SK-N-SH (cell line): ENCODE results near the gene YDJC. TPM values are rescaled to one million over a fixed set of nuclear protein-coding genes. Genes with fewer than 3 reads are reported as not detected.
A peak's percentile ranks its signal among the peaks of the same experiment; 100 is the strongest.

ENCODE experiments used
- CTCF ChIA-PET: fragments of 300-600, 350-600 bp; formaldehyde crosslinking; extraction: SDS; loops from one replicate; lab custom pipeline; 2021; lab: Yijun Ruan, JAX
- POLR2A ChIA-PET: fragments of 350-600 bp; sonication (Branson Sonifier 250); formaldehyde crosslinking; extraction: SDS; loops from one replicate; lab custom pipeline; 2020; ENCODE audit warnings: antibody characterized with exemption, inconsistent platforms; lab: Yijun Ruan, JAX
- DNase-seq: peaks from one replicate; pipeline ENCODE4 v3.0.0; 2012
- H2AFZ ChIP-seq: fragments of 200-600 bp; sonication (generic); 2 replicates; pipeline ENCODE4 v1.8.1; 2016; ENCODE audit warnings: antibody characterized with exemption, mild to moderate bottlenecking, low read depth
- H3F3A ChIP-seq: fragments of 200-600 bp; sonication (generic); replicated peaks from 2 replicates; pipeline ENCODE3; 2016; ENCODE audit warnings: antibody characterized with exemption, mild to moderate bottlenecking; ENCODE audit not compliant: insufficient read depth
- H3K27ac ChIP-seq, 2 experiments: fragments of 200-500 bp in 1 of 2; fragments of 200-600 bp in 1 of 2; sonication (Bioruptor generic) in 1 of 2; sonication (generic), shearing (Covaris generic) in 1 of 2; 2 replicates each; pipeline versions ENCODE4 v1.5.1 to v1.6.1; 2014 to 2016; ENCODE audit warnings: low read depth in 2 of 2, inconsistent platforms in 1 of 2, low read length in 1 of 2, mild to moderate bottlenecking in 1 of 2, mixed read lengths in 1 of 2
- H3K27me3 ChIP-seq: fragments of 200-600 bp; sonication (generic), shearing (Covaris generic); 2 replicates; pipeline ENCODE4 v1.6.1; 2016; ENCODE audit warnings: mixed run types; ENCODE audit not compliant: insufficient read depth
- H3K36me3 ChIP-seq, 2 experiments: fragments of 200-500 bp in 1 of 2; fragments of 200-600 bp in 1 of 2; sonication (Bioruptor generic) in 1 of 2; sonication (generic) in 1 of 2; replicated peaks in 1 of 2; 2 replicates each; pipeline versions ENCODE3 to v1.5.1; 2014 to 2016; ENCODE audit warnings: low read length in 1 of 2, mild to moderate bottlenecking in 1 of 2; ENCODE audit not compliant: insufficient read depth in 2 of 2, control insufficient read depth in 1 of 2
- H3K4me1 ChIP-seq, 2 experiments: fragments of 200-500 bp in 1 of 2; fragments of 200-600 bp in 1 of 2; sonication (Bioruptor generic) in 1 of 2; sonication (generic), shearing (Covaris generic) in 1 of 2; 2 replicates each; pipeline versions ENCODE4 v1.5.1 to v1.6.1; 2014 to 2016; ENCODE audit warnings: low read depth in 1 of 2, low read length in 1 of 2, mixed run types in 1 of 2; ENCODE audit not compliant: insufficient read depth in 2 of 2, control insufficient read depth in 1 of 2
- H3K4me2 ChIP-seq: fragments of 200-600 bp; sonication (generic), shearing (Covaris generic); 2 replicates; pipeline ENCODE4 v1.6.1; 2017; ENCODE audit warnings: mixed run types
- H3K4me3 ChIP-seq, 2 experiments: fragments of 200-500 bp in 1 of 2; fragments of 200-600 bp in 1 of 2; sonication (Bioruptor generic) in 1 of 2; sonication (generic), shearing (Covaris generic) in 1 of 2; 2 replicates each; pipeline versions ENCODE4 v1.5.1 to v1.8.1; 2014 to 2016; ENCODE audit warnings: low read depth in 2 of 2, inconsistent platforms in 1 of 2, low read length in 1 of 2, mild to moderate bottlenecking in 1 of 2, mixed read lengths in 1 of 2, moderate library complexity in 1 of 2
- H3K79me2 ChIP-seq: fragments of 200-600 bp; sonication (generic); 2 replicates; pipeline ENCODE4 v1.8.1; 2017; ENCODE audit warnings: mild to moderate bottlenecking; ENCODE audit not compliant: insufficient read depth
- H3K9ac ChIP-seq: fragments of 200-600 bp; sonication (generic); 2 replicates; pipeline ENCODE4 v1.6.1; 2017; ENCODE audit warnings: mixed run types
- H3K9me2 ChIP-seq: fragments of 200-600 bp; sonication (generic); 2 replicates; pipeline ENCODE4 v1.6.1; 2017; ENCODE audit warnings: mixed run types
- H3K9me3 ChIP-seq: fragments of 200-600 bp; sonication (generic); 2 replicates; pipeline ENCODE4 v1.6.1; 2017; ENCODE audit warnings: mixed run types, mild to moderate bottlenecking, moderate library complexity
- H4K20me1 ChIP-seq: fragments of 200-600 bp; sonication (generic); 2 replicates; pipeline ENCODE4 v1.6.1; 2017; ENCODE audit warnings: mild to moderate bottlenecking, mixed run types; ENCODE audit not compliant: insufficient read depth
- CHD2 ChIP-seq: fragments of 150-350 bp; IDR thresholded peaks from 2 replicates; pipeline ENCODE4 v1.6.1; 2018; ENCODE audit warnings: low read length; ENCODE audit not compliant: partially characterized antibody
- ELF1 ChIP-seq: IDR thresholded peaks from 2 replicates; pipeline ENCODE4 v1.4.0; 2012
- EP300 ChIP-seq, 2 experiments: IDR thresholded peaks; 2 replicates each; pipeline versions ENCODE4 v1.4.0 to v1.6.1; 2012; ENCODE audit warnings: borderline replicate concordance in 1 of 2, low read depth in 1 of 2, low read length in 1 of 2
- FOXJ3 ChIP-seq: sonication (generic); formaldehyde crosslinking; IDR thresholded peaks from 2 replicates; pipeline ENCODE4 v1.5.1; 2020; ENCODE audit warnings: mild to moderate bottlenecking, missing genetic modification reagents
- FOXM1 ChIP-seq: IDR thresholded peaks from 2 replicates; pipeline ENCODE4 v1.4.0; 2012; ENCODE audit warnings: low read depth, mild to moderate bottlenecking
- GABPA ChIP-seq: IDR thresholded peaks from 2 replicates; pipeline ENCODE4 v1.4.0; 2012; ENCODE audit warnings: low read depth, mild to moderate bottlenecking
- IRF3 ChIP-seq: fragments of 150-350 bp; IDR thresholded peaks from 2 replicates; pipeline ENCODE4 v1.6.1; 2016; ENCODE audit warnings: mild to moderate bottlenecking, low read depth, low read length
- JUND ChIP-seq: IDR thresholded peaks from 2 replicates; pipeline ENCODE4 v1.4.0; 2012
- MAX ChIP-seq: IDR thresholded peaks from 2 replicates; pipeline ENCODE4 v1.4.0; 2012; ENCODE audit warnings: low read depth
- MEF2A ChIP-seq: IDR thresholded peaks from 2 replicates; pipeline ENCODE4 v1.4.0; 2012; ENCODE audit warnings: low read depth, borderline replicate concordance
- MXI1 ChIP-seq: IDR thresholded peaks from 2 replicates; pipeline ENCODE4 v1.6.1; 2012; ENCODE audit warnings: mild to moderate bottlenecking, low read depth, low read length, improper control_type of control experiment
- PBX3 ChIP-seq: IDR thresholded peaks from 2 replicates; pipeline ENCODE4; 2012
- POLR2AphosphoS5 ChIP-seq: IDR thresholded peaks from 2 replicates; pipeline ENCODE4 v1.6.1; 2012; ENCODE audit warnings: low read depth, low read length
- RAD21 ChIP-seq: IDR thresholded peaks from 2 replicates; pipeline ENCODE4 v1.6.1; 2012; ENCODE audit warnings: mild to moderate bottlenecking, low read length
- RCOR1 ChIP-seq: fragments of 150-350 bp; IDR thresholded peaks from 2 replicates; pipeline ENCODE4 v1.6.1; 2017; ENCODE audit warnings: antibody characterized with exemption, low read length
- RFX5 ChIP-seq: IDR thresholded peaks from 2 replicates; pipeline ENCODE4 v1.6.1; 2012; ENCODE audit warnings: mild to moderate bottlenecking, improper control_type of control experiment, low read length
- SIN3A ChIP-seq: IDR thresholded peaks from 2 replicates; pipeline ENCODE4 v1.6.1; 2012; ENCODE audit warnings: low read depth, mild to moderate bottlenecking, low read length, moderate library complexity, borderline replicate concordance
- TAF1 ChIP-seq: IDR thresholded peaks from 2 replicates; pipeline ENCODE4 v1.6.1; 2012; ENCODE audit warnings: low read depth, mild to moderate bottlenecking, low read length, moderate library complexity, borderline replicate concordance
- TCF12 ChIP-seq: IDR thresholded peaks from 2 replicates; pipeline ENCODE4 v1.4.0; 2012
- TEAD4 ChIP-seq: IDR thresholded peaks from 2 replicates; pipeline ENCODE4 v1.4.0; 2012; ENCODE audit warnings: mild to moderate bottlenecking, borderline replicate concordance; ENCODE audit not compliant: insufficient read depth
- USF1 ChIP-seq: IDR thresholded peaks from 2 replicates; pipeline ENCODE4 v1.4.0; 2012; ENCODE audit warnings: low read depth, borderline replicate concordance
- WGBS: methylation state at CpG from one replicate; pipeline ENCODE4 v1.1.6; 2017; ENCODE audit warnings: low lambda C conversion rate; 5-methylcytosine and 5-hydroxymethylcytosine counted together
- polyA plus RNA-seq, 3 experiments: library from polyadenylated mRNA; depleted of rRNA; stranded (reverse); fragments of >200 nt; gene quantifications; 2 replicates each; pipeline ENCODE4 v1.2.3, GENCODE V29; 2012

YDJC gene
- polyA plus RNA-seq, 1 of the 3 experiments (the other 2 are of a cell fraction), result 37.4 TPM

GRCh38 chr22:21657020-21657359, 27.2 kb upstream of the YDJC start:
- no peaks in the 10 kb centered on the region for H3K9me3 ChIP-seq
- H3K9me2 ChIP-seq, result no peaks in the 10 kb centered on the region
- peak overlapping the region in 1 of 2 experiments; percentile 30; a peak in 1 of 4 replicates for H3K27ac ChIP-seq
- H3K27me3 ChIP-seq, result no peaks in the 10 kb centered on the region
- peaks cover 22% of the 10 kb centered on the region for H3F3A ChIP-seq
- peaks cover 18% of the 10 kb centered on the region for H3K79me2 ChIP-seq
- CTCF ChIA-PET, result interaction anchor here (1.0 to 1.8 kb wide), 2 partner anchors 10 to 14 kb away, joined by 5 to 12 read pairs; no protein-coding TSS in a partner anchor
- H4K20me1 ChIP-seq, result no peaks in the 10 kb centered on the region
- peak overlapping the region; percentile 79 for H3K4me2 ChIP-seq
- H3K9ac ChIP-seq, result no peak overlapping the region
- TF ChIP-seq MEF2A, result no peak
- no peak for TF ChIP-seq RCOR1
- no peak for TF ChIP-seq FOXM1
- TF ChIP-seq TAF1, result no peak
- no peak for TF ChIP-seq IRF3
- no peak for TF ChIP-seq USF1
- no peak for TF ChIP-seq TCF12
- TF ChIP-seq EP300 (IDR thresholded peaks at IDR 0.05; ENCODE audit: borderline replicate concordance in 1 of 2, low read depth in 1 of 2, low read length in 1 of 2), result no peak
- no peak for TF ChIP-seq RAD21
- POLR2A ChIA-PET, result interaction anchor here (0.7 kb wide), 1 partner anchor 14 kb away, joined by 3 read pairs; no protein-coding TSS in a partner anchor
- 76% methylated on average over 17 of the region's 17 CpGs for WGBS
- peaks cover 0 to 8% of the 10 kb centered on the region in 2 experiments for H3K36me3 ChIP-seq
- peak overlapping the region; percentile 58 to 61 for H3K4me3 ChIP-seq
- H3K4me1 ChIP-seq, result peaks cover 0 to 12% of the 10 kb centered on the region in 2 experiments; a peak in 1 of 4 replicates
- peak overlapping the region; percentile 88; the same call in 1 of the 2 replicates for H2AFZ ChIP-seq
- DNase-seq, result no peak

- H3K4me2 ChIP-seq, result peak overlapping the region; percentile 100
- H3K79me2 ChIP-seq, result peaks cover 15% of the 10 kb centered on the region
- no peak for DNase-seq
- H3K9me2 ChIP-seq, result no peaks in the 10 kb centered on the region
- peaks cover 13% of the 10 kb centered on the region for H3F3A ChIP-seq
- no peaks in the 10 kb centered on the region for H3K9me3 ChIP-seq
- WGBS, result 13% methylated on average over 9 of the region's 40 CpGs
- ChIA-PET CTCF (interaction anchor here (1.5 to 3.8 kb wide), 3 partner anchors 10 to 24 kb away, joined by 4 to 23 read pairs (median 5); partner anchors contain the start of genes PPIL2, SDF2L1 and YDJC), POLR2A (interaction anchor here (1.0 to 2.0 kb wide), 3 partner anchors 9 to 13 kb away, joined by 3 to 9 read pairs (median 6); partner anchors contain the start of genes PPIL2 and SDF2L1)
- H3K4me3 ChIP-seq, result peak overlapping the region; percentile 71 to 95
- H4K20me1 ChIP-seq, result no peaks in the 10 kb centered on the region
- H2AFZ ChIP-seq, result peak overlapping the region; percentile 98
- peaks cover 0 to 8% of the 10 kb centered on the region in 2 experiments for H3K36me3 ChIP-seq
- peaks cover 8 to 16% of the 10 kb centered on the region in 2 experiments; a peak in 2 of 4 replicates for H3K4me1 ChIP-seq
- H3K27ac ChIP-seq, result peak overlapping the region; percentile 31 to 63; a peak in 2 of 4 replicates
- H3K27me3 ChIP-seq, result no peaks in the 10 kb centered on the region
- H3K9ac ChIP-seq, result peak overlapping the region; percentile 83
- TF ChIP-seq SIN3A, result no peak
- TF ChIP-seq PBX3, result no peak
- TF ChIP-seq TEAD4, result no peak
- no peak for TF ChIP-seq RCOR1
- no peak for TF ChIP-seq ELF1
- TF ChIP-seq POLR2AphosphoS5, result no peak
- no peak for TF ChIP-seq IRF3
- TF ChIP-seq TCF12, result no peak
- no peak for TF ChIP-seq GABPA
- no peak for TF ChIP-seq CHD2
- TF ChIP-seq MAX, result no peak
- TF ChIP-seq RFX5, result no peak
- no peak for TF ChIP-seq JUND
- TF ChIP-seq RAD21, result no peak
- no peak for TF ChIP-seq FOXJ3
- TF ChIP-seq MXI1, result no peak
Observed at GRCh38 chr22:21652547-21653545, 23.0 kb upstream of the YDJC start.
